HEK293 (cell line): ENCODE data around the gene LIMS4.
"Not testable (repeated sequence)": the region's sequence is repeated elsewhere in the genome, so short reads cannot be mapped to it uniquely, and the experiment has no call there.

Experiments
- PRDM1 ChIP-seq: fragments of 450-650 bp; formaldehyde crosslinking; IDR thresholded peaks from 2 replicates; pipeline ENCODE4; 2016; ENCODE audit warnings: missing biosample characterization, missing genetic modification characterization
- ZNF2 ChIP-seq: fragments of 450-650 bp; formaldehyde crosslinking; IDR thresholded peaks from 2 replicates; pipeline ENCODE4 v1.5.1; 2016; ENCODE audit warnings: missing biosample characterization, missing genetic modification characterization
- ZNF24 ChIP-seq: fragments of 450-650 bp; formaldehyde crosslinking; IDR thresholded peaks from 2 replicates; pipeline ENCODE4 v1.5.1; 2016; ENCODE audit warnings: missing biosample characterization, missing genetic modification characterization
- ZNF350 ChIP-seq: fragments of 450-650 bp; formaldehyde crosslinking; IDR thresholded peaks from 2 replicates; pipeline ENCODE4 v1.5.0; 2017; ENCODE audit warnings: missing biosample characterization, mild to moderate bottlenecking, missing genetic modification characterization
- ZNF561 ChIP-seq: fragments of 450-650 bp; IDR thresholded peaks from 2 replicates; pipeline ENCODE4 v1.5.1; 2018; ENCODE audit warnings: missing biosample characterization, missing genetic modification characterization, borderline replicate concordance
- TF ChIP-seq, protein P1 (sequence below): fragments of 450-650 bp; IDR thresholded peaks from 2 replicates; pipeline ENCODE4 v1.5.1; 2018; ENCODE audit warnings: missing biosample characterization, mild to moderate bottlenecking, missing genetic modification characterization
- TF ChIP-seq, protein P2 (sequence below): sonication (generic); formaldehyde crosslinking; IDR thresholded peaks from 2 replicates; pipeline ENCODE4 v1.8.1; 2022; ENCODE audit warnings: mild to moderate bottlenecking, moderate library complexity, missing genetic modification reagents
- TF ChIP-seq, protein P3 (sequence below): fragments of 450-650 bp; formaldehyde crosslinking; IDR thresholded peaks from 2 replicates; pipeline ENCODE4 v1.5.1; 2016; ENCODE audit warnings: missing biosample characterization, missing genetic modification characterization, borderline replicate concordance
- TF ChIP-seq, protein P4 (sequence below): fragments of 450-650 bp; formaldehyde crosslinking; IDR thresholded peaks from 2 replicates; pipeline ENCODE4 v1.5.1; 2016; ENCODE audit warnings: missing biosample characterization, missing genetic modification characterization

DNA sequence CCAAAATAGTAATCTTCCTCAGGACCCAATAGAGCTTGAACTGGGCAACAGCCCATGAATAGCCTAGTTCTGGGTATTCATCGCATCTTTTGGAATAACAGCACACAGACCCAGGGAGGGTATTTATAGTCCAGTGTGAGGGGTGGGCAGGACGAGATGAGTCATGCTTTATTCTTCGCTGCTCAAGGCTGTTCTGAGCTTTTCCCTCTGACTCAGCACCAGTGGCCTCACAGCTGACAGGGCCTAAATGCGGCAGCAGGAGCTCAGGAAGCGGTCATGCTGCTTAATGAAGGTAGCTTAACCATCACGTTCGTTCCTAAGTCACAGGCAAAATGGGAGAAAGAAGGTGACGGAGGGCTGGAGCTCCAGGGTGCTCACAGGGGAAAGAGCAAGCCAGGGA lies 7.3 kb downstream of the LIMS4 start:
- TF ChIP-seq, protein P1, sequence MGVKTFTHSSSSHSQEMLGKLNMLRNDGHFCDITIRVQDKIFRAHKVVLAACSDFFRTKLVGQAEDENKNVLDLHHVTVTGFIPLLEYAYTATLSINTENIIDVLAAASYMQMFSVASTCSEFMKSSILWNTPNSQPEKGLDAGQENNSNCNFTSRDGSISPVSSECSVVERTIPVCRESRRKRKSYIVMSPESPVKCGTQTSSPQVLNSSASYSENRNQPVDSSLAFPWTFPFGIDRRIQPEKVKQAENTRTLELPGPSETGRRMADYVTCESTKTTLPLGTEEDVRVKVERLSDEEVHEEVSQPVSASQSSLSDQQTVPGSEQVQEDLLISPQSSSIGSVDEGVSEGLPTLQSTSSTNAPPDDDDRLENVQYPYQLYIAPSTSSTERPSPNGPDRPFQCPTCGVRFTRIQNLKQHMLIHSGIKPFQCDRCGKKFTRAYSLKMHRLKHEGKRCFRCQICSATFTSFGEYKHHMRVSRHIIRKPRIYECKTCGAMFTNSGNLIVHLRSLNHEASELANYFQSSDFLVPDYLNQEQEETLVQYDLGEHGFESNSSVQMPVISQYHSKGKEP = not testable (repeated sequence)
- not testable (repeated sequence) for TF ChIP-seq ZNF350 (tag by site-specific recombination); ZNF2 (tag by site-specific recombination); PRDM1 (tag by site-specific recombination); ZNF24; ZNF561 (tag by site-specific recombination)
- TF ChIP-seq, protein P2, sequence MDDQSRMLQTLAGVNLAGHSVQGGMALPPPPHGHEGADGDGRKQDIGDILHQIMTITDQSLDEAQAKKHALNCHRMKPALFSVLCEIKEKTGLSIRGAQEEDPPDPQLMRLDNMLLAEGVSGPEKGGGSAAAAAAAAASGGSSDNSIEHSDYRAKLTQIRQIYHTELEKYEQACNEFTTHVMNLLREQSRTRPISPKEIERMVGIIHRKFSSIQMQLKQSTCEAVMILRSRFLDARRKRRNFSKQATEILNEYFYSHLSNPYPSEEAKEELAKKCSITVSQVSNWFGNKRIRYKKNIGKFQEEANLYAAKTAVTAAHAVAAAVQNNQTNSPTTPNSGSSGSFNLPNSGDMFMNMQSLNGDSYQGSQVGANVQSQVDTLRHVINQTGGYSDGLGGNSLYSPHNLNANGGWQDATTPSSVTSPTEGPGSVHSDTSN (CRISPR knock-in tag) = not testable (repeated sequence)
- TF ChIP-seq, protein P3, sequence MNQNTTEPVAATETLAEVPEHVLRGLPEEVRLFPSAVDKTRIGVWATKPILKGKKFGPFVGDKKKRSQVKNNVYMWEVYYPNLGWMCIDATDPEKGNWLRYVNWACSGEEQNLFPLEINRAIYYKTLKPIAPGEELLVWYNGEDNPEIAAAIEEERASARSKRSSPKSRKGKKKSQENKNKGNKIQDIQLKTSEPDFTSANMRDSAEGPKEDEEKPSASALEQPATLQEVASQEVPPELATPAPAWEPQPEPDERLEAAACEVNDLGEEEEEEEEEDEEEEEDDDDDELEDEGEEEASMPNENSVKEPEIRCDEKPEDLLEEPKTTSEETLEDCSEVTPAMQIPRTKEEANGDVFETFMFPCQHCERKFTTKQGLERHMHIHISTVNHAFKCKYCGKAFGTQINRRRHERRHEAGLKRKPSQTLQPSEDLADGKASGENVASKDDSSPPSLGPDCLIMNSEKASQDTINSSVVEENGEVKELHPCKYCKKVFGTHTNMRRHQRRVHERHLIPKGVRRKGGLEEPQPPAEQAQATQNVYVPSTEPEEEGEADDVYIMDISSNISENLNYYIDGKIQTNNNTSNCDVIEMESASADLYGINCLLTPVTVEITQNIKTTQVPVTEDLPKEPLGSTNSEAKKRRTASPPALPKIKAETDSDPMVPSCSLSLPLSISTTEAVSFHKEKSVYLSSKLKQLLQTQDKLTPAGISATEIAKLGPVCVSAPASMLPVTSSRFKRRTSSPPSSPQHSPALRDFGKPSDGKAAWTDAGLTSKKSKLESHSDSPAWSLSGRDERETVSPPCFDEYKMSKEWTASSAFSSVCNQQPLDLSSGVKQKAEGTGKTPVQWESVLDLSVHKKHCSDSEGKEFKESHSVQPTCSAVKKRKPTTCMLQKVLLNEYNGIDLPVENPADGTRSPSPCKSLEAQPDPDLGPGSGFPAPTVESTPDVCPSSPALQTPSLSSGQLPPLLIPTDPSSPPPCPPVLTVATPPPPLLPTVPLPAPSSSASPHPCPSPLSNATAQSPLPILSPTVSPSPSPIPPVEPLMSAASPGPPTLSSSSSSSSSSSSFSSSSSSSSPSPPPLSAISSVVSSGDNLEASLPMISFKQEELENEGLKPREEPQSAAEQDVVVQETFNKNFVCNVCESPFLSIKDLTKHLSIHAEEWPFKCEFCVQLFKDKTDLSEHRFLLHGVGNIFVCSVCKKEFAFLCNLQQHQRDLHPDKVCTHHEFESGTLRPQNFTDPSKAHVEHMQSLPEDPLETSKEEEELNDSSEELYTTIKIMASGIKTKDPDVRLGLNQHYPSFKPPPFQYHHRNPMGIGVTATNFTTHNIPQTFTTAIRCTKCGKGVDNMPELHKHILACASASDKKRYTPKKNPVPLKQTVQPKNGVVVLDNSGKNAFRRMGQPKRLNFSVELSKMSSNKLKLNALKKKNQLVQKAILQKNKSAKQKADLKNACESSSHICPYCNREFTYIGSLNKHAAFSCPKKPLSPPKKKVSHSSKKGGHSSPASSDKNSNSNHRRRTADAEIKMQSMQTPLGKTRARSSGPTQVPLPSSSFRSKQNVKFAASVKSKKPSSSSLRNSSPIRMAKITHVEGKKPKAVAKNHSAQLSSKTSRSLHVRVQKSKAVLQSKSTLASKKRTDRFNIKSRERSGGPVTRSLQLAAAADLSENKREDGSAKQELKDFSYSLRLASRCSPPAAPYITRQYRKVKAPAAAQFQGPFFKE (tag by site-specific recombination) = not testable (repeated sequence)
- TF ChIP-seq, protein P4, sequence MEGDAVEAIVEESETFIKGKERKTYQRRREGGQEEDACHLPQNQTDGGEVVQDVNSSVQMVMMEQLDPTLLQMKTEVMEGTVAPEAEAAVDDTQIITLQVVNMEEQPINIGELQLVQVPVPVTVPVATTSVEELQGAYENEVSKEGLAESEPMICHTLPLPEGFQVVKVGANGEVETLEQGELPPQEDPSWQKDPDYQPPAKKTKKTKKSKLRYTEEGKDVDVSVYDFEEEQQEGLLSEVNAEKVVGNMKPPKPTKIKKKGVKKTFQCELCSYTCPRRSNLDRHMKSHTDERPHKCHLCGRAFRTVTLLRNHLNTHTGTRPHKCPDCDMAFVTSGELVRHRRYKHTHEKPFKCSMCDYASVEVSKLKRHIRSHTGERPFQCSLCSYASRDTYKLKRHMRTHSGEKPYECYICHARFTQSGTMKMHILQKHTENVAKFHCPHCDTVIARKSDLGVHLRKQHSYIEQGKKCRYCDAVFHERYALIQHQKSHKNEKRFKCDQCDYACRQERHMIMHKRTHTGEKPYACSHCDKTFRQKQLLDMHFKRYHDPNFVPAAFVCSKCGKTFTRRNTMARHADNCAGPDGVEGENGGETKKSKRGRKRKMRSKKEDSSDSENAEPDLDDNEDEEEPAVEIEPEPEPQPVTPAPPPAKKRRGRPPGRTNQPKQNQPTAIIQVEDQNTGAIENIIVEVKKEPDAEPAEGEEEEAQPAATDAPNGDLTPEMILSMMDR (tag by site-specific recombination) = not testable (repeated sequence)
